Glutamatergic neuron (in vitro differentiated cells): Measurements from ENCODE around the gene KAT6B. TPM values are rescaled to one million over a fixed set of nuclear protein-coding genes. Genes with fewer than 3 reads are reported as not detected.

Experiments used
- DNase-seq: peaks from one replicate; pipeline ENCODE4 v3.0.0; 2022
- H3K27ac Mint-ChIP-seq: one replicate; pipeline ENCODE4 v1.8.0; 2020; ENCODE audit warnings: mild to moderate bottlenecking, mixed read lengths, inconsistent platforms; ENCODE audit not compliant: unreplicated experiment
- H3K27me3 Mint-ChIP-seq: one replicate; pipeline ENCODE4 v1.8.0; 2020; ENCODE audit warnings: mild to moderate bottlenecking, moderate library complexity, mixed read lengths, inconsistent platforms; ENCODE audit not compliant: unreplicated experiment
- H3K36me3 Mint-ChIP-seq: one replicate; pipeline ENCODE4 v1.8.0; 2020; ENCODE audit warnings: mild to moderate bottlenecking, mixed read lengths, inconsistent platforms; ENCODE audit not compliant: unreplicated experiment
- H3K4me1 Mint-ChIP-seq: one replicate; pipeline ENCODE4 v1.8.0; 2020; ENCODE audit warnings: mild to moderate bottlenecking, low read depth, mixed read lengths, inconsistent platforms; ENCODE audit not compliant: unreplicated experiment
- H3K4me3 Mint-ChIP-seq: one replicate; pipeline ENCODE4 v1.8.0; 2020; ENCODE audit warnings: mild to moderate bottlenecking, mixed read lengths, inconsistent platforms; ENCODE audit not compliant: unreplicated experiment
- H3K9me3 Mint-ChIP-seq: one replicate; pipeline ENCODE4 v1.8.0; 2020; ENCODE audit warnings: mild to moderate bottlenecking, moderate library complexity, mixed read lengths, inconsistent platforms; ENCODE audit not compliant: unreplicated experiment
- CTCF ChIP-seq: fragments of 200-600 bp; sonication (generic); IDR thresholded peaks from one replicate; pipeline ENCODE4 v1.5.0; 2021; ENCODE audit not compliant: partially characterized antibody, unreplicated experiment
- total RNA-seq: library from RNA; stranded (reverse); fragmentation: NEBNext Ultra II Directional; extraction: Animal tissue kit (Norgen Biotek cat#: 25700); gene quantifications from one replicate; pipeline ENCODE4 v1.2.1, GENCODE V29; 2021; ENCODE audit not compliant: unreplicated experiment

The KAT6B gene
- total RNA-seq, 1 donor from 2014 or later: 75.3 TPM

- Mint-ChIP-seq H3K36me3 (peaks cover 7% of the 10 kb centered on the region), H3K4me3 (no peak overlapping the region), H3K4me1 (no peaks in the 10 kb centered on the region), H3K27ac (no peak overlapping the region), H3K27me3 (peaks cover 3% of the 10 kb centered on the region), H3K9me3 (peaks cover 2% of the 10 kb centered on the region)
- TF ChIP-seq CTCF: no peak
- DNase-seq: peak; percentile 30
Measured at GRCh38 chr10:75043256-75044131, 217.1 kb downstream of the KAT6B start.

- Mint-ChIP-seq H3K27me3 (peaks cover 3% of the 10 kb centered on the region), H3K4me1 (peaks cover 2% of the 10 kb centered on the region), H3K4me3 (no peak overlapping the region), H3K9me3 (peaks cover 4% of the 10 kb centered on the region), H3K36me3 (peaks cover 7% of the 10 kb centered on the region), H3K27ac (no peak overlapping the region)
- TF ChIP-seq CTCF: no peak
- DNase-seq: no peak
Measured at GRCh38 chr10:75048669-75049098, 222.3 kb downstream of the KAT6B start.

- peaks cover 3% of the 10 kb centered on the region for H3K27me3 Mint-ChIP-seq
- no peak for DNase-seq
- no peak for TF ChIP-seq CTCF
Measured at GRCh38 chr10:75049316-75050148, 223.1 kb downstream of the KAT6B start.

GRCh38 chr10:75050149-75050919, 223.9 kb downstream of the KAT6B start:
- no peak overlapping the region for H3K4me3 Mint-ChIP-seq
- TF ChIP-seq CTCF: no peak
- DNase-seq: no peak
- H3K9me3 Mint-ChIP-seq: peaks cover 3% of the 10 kb centered on the region
- peaks cover under 1% of the 10 kb centered on the region for H3K27me3 Mint-ChIP-seq
- no peak overlapping the region for H3K27ac Mint-ChIP-seq
- H3K36me3 Mint-ChIP-seq: no peaks in the 10 kb centered on the region
- peaks cover 2% of the 10 kb centered on the region for H3K4me1 Mint-ChIP-seq

More at GRCh38 chr10:75049316-75050148, 223.1 kb downstream of the KAT6B start:
- Mint-ChIP-seq H3K9me3 (peaks cover 4% of the 10 kb centered on the region), H3K36me3 (peaks cover 2% of the 10 kb centered on the region), H3K27ac (no peak overlapping the region), H3K4me3 (no peak overlapping the region), H3K4me1 (peaks cover 2% of the 10 kb centered on the region)
